GM18867 (cell line): ENCODE data around the gene HKDC1.

Source experiments
- ATAC-seq: cut with Tn5 transposase; IDR thresholded peaks from one replicate; pipeline ENCODE4 v1.9.1; 2021; ENCODE audit warnings: mild to moderate bottlenecking, moderate library complexity; ENCODE audit not compliant: unreplicated experiment

HKDC1 gene

GRCh38 chr10:69216577-69217118 is 3.5 kb upstream of the HKDC1 start:
- no peak for ATAC-seq

GRCh38 chr10:69217119-69217754 is 2.9 kb upstream of the HKDC1 start:
- ATAC-seq, result no peak

- no peak for ATAC-seq
Observed at GRCh38 chr10:69218831-69219230, 1.3 kb upstream of the HKDC1 start.

GRCh38 chr10:69220507-69220906 is 375 bp downstream of the HKDC1 start:
- ATAC-seq, result no peak

- peak; percentile 98 for ATAC-seq
Observed at GRCh38 chr10:69222157-69223027, 2.3 kb downstream of the HKDC1 start.

- peak; percentile 17 for ATAC-seq
Observed at GRCh38 chr10:69223028-69223342, 2.9 kb downstream of the HKDC1 start.

- ATAC-seq, result no peak
Observed at GRCh38 chr10:69224862-69225657, 4.9 kb downstream of the HKDC1 start.

- ATAC-seq, result no peak
Observed at GRCh38 chr10:69225681-69226080, 5.5 kb downstream of the HKDC1 start.

GRCh38 chr10:69226919-69227450 is 6.9 kb downstream of the HKDC1 start:
- ATAC-seq, result no peak

- ATAC-seq, result no peak
Observed at GRCh38 chr10:69228151-69228550, 8.0 kb downstream of the HKDC1 start.

GRCh38 chr10:69229616-69229916 is 9.4 kb downstream of the HKDC1 start:
- ATAC-seq, result no peak

GRCh38 chr10:69230128-69230527 is 10.0 kb downstream of the HKDC1 start:
- ATAC-seq, result no peak

GRCh38 chr10:69232252-69232651 is 12.1 kb downstream of the HKDC1 start:
- ATAC-seq, result no peak

- ATAC-seq, result no peak
Observed at GRCh38 chr10:69232736-69233480, 12.8 kb downstream of the HKDC1 start.

GRCh38 chr10:69234447-69234846 is 14.3 kb downstream of the HKDC1 start:
- ATAC-seq, result no peak

- peak; percentile 89 for ATAC-seq
Observed at GRCh38 chr10:69237528-69238159, 17.5 kb downstream of the HKDC1 start.

- no peak for ATAC-seq
Observed at GRCh38 chr10:69239136-69239535, 19.0 kb downstream of the HKDC1 start.

- ATAC-seq, result no peak
Observed at GRCh38 chr10:69239816-69240434, 19.8 kb downstream of the HKDC1 start.

GRCh38 chr10:69240455-69240854 is 20.3 kb downstream of the HKDC1 start:
- ATAC-seq, result no peak

GRCh38 chr10:69241575-69241974 is 21.4 kb downstream of the HKDC1 start:
- no peak for ATAC-seq
